ENCODE data around the gene DNAH5. TPM values are rescaled to one million over a fixed set of nuclear protein-coding genes. Genes with fewer than 3 reads are reported as not detected.
"Not testable (repeated sequence)": the region's sequence is repeated elsewhere in the genome, so short reads cannot be mapped to it uniquely, and the experiment has no call there.

DNAH5 gene
- total RNA-seq, 2 experiments from 2014 or later: not detected

- Mint-ChIP-seq H3K36me3 (no peaks in the 10 kb centered on the region), H3K9me3 (peaks cover 9% of the 10 kb centered on the region), H3K27ac (no peak overlapping the region), H3K4me1 (no peaks in the 10 kb centered on the region), H3K4me3 (no peak overlapping the region), H3K27me3 (no peaks in the 10 kb centered on the region)
- ATAC-seq (ENCODE audit: low read depth) (no peak), DNase-seq (no peak)
- POLR2A ChIA-PET: no interaction called here
Observed at GRCh38 chr5:13860146-13860545, 84.3 kb downstream of the DNAH5 start.

DNA sequence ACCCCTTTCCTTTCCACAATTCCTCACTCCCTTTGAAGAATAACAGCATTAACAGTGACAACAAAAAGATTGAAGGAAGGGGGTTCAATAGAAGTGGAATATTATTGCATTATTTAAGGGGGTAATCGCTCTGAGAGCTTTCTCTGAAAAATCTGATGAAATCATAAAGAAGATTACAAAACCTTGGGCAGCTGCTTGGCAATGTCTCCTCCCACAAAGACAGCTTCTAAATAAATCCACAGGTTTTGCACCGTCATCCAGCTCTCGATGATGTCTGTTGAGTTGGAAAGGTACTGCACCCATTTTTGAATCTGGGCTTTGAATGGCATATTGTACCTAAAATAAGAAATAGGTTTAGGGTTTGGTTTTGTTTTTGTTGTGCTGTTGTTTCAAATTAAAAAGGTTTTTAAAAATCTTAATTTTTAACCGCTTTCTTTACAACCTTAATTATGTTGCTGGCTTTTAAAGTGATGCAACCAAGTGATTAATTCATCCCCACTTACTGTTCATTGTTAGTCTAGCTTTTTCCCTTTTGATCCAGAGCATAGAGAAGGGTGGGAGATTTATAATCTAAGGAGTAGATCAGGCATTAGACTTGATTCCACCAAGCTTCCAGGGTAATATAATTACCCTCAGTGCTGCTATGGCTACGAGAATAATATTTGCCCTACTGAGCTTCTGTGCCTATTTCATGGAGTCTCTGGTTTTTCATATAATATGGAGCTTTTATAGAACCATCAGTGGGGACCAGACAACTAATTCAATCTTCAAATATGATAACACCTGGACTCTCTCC is 85.0 kb downstream of the DNAH5 start:
- Mint-ChIP-seq H3K4me3 (no peak overlapping the region), H3K9me3 (peaks cover 9% of the 10 kb centered on the region), H3K27ac (no peak overlapping the region), H3K4me1 (no peaks in the 10 kb centered on the region), H3K36me3 (no peaks in the 10 kb centered on the region), H3K27me3 (no peaks in the 10 kb centered on the region)
- POLR2A ChIA-PET: no interaction called here
- no peak for DNase-seq
- ATAC-seq (ENCODE audit: low read depth): no peak

DNA sequence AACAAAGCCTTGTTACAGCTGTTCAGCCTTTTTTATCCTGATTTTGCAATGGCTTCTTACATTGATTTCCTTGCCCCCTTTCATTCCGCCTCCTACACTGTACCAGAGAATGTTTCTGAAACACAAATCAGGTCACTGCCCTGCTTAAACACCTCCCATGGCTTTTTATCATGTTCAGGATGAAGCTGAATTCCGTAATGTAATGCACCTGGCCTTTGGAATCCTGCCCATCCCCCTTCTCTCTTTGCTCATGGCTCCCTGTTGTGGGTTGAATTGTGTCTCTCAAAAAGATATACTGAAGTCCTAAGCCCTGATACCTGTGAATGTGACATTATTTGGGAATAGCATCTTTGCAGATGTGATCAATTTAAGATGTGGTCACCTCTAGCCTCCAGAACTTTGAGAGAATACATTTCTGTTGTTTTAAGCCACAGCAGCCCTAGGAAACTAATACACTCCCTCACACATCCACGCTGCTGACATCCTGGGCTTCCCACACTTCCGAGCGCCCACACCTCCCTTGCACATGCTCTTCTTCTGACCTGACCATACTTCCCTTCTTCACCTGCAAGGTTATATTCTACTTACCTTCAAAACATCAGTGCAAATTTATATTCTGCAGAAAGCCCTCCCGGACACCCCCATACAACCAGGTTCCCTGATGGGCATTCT is 101.2 kb downstream of the DNAH5 start:
- POLR2A ChIA-PET: no interaction called here
- Mint-ChIP-seq H3K36me3 (no peaks in the 10 kb centered on the region), H3K4me3 (no peak overlapping the region)

GRCh38 chr5:13833440-13833839 is 111.0 kb downstream of the DNAH5 start:
- no peak for ATAC-seq (ENCODE audit: low read depth)

More for the DNA sequence above, 101.2 kb downstream of the DNAH5 start:
- Mint-ChIP-seq H3K9me3 (no peaks in the 10 kb centered on the region), H3K27me3 (no peaks in the 10 kb centered on the region), H3K27ac (no peak overlapping the region), H3K4me1 (no peaks in the 10 kb centered on the region)
- ATAC-seq (ENCODE audit: low read depth): no peak
- DNase-seq: no peak

GRCh38 chr5:13831351-13831750 is 113.1 kb downstream of the DNAH5 start:
- no peak for ATAC-seq (ENCODE audit: low read depth)
- Mint-ChIP-seq H3K27ac (no peak overlapping the region), H3K27me3 (no peaks in the 10 kb centered on the region), H3K36me3 (no peaks in the 10 kb centered on the region), H3K9me3 (peaks cover 4% of the 10 kb centered on the region), H3K4me1 (no peaks in the 10 kb centered on the region), H3K4me3 (no peak overlapping the region)
- POLR2A ChIA-PET: no interaction called here
- no peak for DNase-seq

More at GRCh38 chr5:13833440-13833839, 111.0 kb downstream of the DNAH5 start:
- Mint-ChIP-seq H3K27ac (no peak overlapping the region), H3K36me3 (no peaks in the 10 kb centered on the region), H3K27me3 (no peaks in the 10 kb centered on the region), H3K4me3 (no peak overlapping the region), H3K4me1 (no peaks in the 10 kb centered on the region), H3K9me3 (peaks cover 4% of the 10 kb centered on the region)
- POLR2A ChIA-PET: no interaction called here
- no peak for DNase-seq

DNA sequence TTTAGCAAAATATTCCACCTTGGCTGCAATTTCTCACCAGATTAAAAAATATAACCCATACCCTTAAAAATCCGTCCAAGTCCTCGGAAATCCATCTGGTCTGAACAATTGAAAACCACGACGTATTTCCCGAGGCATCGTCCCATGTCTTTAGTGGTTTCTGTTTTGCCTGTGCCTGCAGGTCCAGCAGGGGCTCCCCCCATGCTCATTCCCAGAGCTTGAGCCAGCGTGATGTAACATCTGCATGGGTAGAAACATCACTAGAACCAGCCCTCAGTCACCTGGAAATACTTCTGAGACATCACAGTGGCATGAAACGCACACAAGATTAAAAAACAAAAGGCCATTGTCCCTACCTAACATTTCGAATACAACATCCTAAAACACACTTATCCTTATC is 114.0 kb downstream of the DNAH5 start:
- Mint-ChIP-seq H3K27me3 (no peaks in the 10 kb centered on the region), H3K4me3 (no peak overlapping the region), H3K9me3 (peaks cover 4% of the 10 kb centered on the region), H3K4me1 (no peaks in the 10 kb centered on the region), H3K36me3 (no peaks in the 10 kb centered on the region), H3K27ac (no peak overlapping the region)
- POLR2A ChIA-PET: no interaction called here
- no peak for DNase-seq
- ATAC-seq (ENCODE audit: low read depth): no peak

- no peak overlapping the region for H3K4me3 Mint-ChIP-seq
- DNase-seq (no peak), ATAC-seq (ENCODE audit: low read depth) (no peak)
- no peaks in the 10 kb centered on the region for H3K36me3 Mint-ChIP-seq
- H3K4me1 Mint-ChIP-seq: no peaks in the 10 kb centered on the region
- no peak overlapping the region for H3K27ac Mint-ChIP-seq
- POLR2A ChIA-PET: no interaction called here
- H3K27me3 Mint-ChIP-seq: no peaks in the 10 kb centered on the region
- H3K9me3 Mint-ChIP-seq: no peaks in the 10 kb centered on the region
Observed at GRCh38 chr5:13821366-13821765, 123.1 kb downstream of the DNAH5 start.

DNA sequence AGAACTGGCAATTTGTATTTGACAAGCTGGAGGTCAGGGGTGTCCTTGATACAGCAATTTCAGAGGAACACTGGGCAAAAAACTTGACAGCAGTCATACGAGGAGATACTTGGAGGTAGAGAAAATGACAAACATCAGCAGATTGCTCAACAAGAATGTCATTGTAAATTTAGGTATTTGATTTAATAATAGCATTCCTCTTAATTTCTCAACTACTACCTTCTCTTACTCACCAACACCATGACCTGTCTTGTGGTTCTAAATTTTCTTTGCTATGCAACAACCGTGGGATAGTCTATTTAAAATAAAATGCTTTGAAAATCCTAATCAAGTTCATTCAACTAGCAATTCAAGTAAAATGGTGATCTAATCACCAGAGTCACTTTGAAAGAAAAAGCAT is 128.4 kb downstream of the DNAH5 start:
- DNase-seq: no peak
- H3K4me3 Mint-ChIP-seq: no peak overlapping the region
- no peaks in the 10 kb centered on the region for H3K36me3 Mint-ChIP-seq
- H3K4me1 Mint-ChIP-seq: no peaks in the 10 kb centered on the region
- no peak for ATAC-seq (ENCODE audit: low read depth)
- POLR2A ChIA-PET: no interaction called here
- no peak overlapping the region for H3K27ac Mint-ChIP-seq
- no peaks in the 10 kb centered on the region for H3K9me3 Mint-ChIP-seq
- H3K27me3 Mint-ChIP-seq: no peaks in the 10 kb centered on the region

DNA sequence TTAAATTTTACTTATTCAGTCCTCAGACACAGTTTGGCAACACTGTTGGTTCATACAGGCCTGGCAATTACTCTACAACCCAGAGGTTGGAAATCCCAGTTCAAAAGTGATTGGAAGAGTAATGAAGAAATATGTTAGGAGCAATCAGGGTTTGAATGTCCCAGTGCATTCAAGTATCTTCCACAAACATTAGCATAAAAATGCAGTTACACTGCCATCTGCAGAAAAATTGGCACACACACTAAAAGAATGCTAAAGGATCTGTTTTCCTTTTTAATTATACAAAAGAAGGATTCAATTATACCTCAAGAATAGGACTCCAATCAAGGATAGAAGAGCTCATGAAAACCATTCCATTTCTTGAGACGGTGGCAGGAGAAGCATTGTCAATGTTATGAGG is 130.2 kb downstream of the DNAH5 start:
- Mint-ChIP-seq H3K36me3 (no peaks in the 10 kb centered on the region), H3K9me3 (peaks cover 4% of the 10 kb centered on the region), H3K27ac (no peak overlapping the region), H3K4me3 (no peak overlapping the region), H3K27me3 (no peaks in the 10 kb centered on the region), H3K4me1 (no peaks in the 10 kb centered on the region)
- ATAC-seq (ENCODE audit: low read depth): no peak
- POLR2A ChIA-PET: no interaction called here
- DNase-seq: no peak

DNA sequence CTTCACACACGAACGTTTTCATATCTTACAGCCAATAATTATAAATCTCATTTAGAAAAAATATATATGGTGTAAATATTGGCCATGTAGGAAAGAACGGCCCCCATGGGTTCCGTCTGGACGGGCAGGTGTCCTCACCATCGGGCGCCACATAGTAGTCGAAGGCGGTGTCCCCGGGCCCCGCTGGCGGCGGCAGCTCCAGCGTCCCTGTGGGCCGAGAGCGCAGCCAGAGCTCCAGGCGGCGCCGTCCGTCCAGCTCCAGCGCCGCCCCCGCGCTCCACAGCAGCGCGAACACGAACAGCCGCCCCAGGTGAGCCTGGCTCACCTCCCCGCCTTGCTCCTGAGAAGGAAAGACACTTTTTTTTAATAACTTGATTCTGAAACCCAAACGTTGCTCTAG is 134.6 kb downstream of the DNAH5 start:
- peaks cover 6% of the 10 kb centered on the region for H3K9me3 Mint-ChIP-seq
- no peaks in the 10 kb centered on the region for H3K4me1 Mint-ChIP-seq
- ATAC-seq (ENCODE audit: low read depth): no peak

GRCh38 chr5:13804336-13804735 is 140.2 kb downstream of the DNAH5 start:
- Mint-ChIP-seq H3K9me3 (peaks cover 6% of the 10 kb centered on the region), H3K27ac (no peak overlapping the region), H3K4me3 (no peak overlapping the region), H3K4me1 (no peaks in the 10 kb centered on the region), H3K27me3 (no peaks in the 10 kb centered on the region), H3K36me3 (no peaks in the 10 kb centered on the region)
- DNase-seq (no peak), ATAC-seq (ENCODE audit: low read depth) (no peak)
- POLR2A ChIA-PET: no interaction called here

More for the DNA sequence above, 134.6 kb downstream of the DNAH5 start:
- no peak for DNase-seq
- POLR2A ChIA-PET: no interaction called here
- Mint-ChIP-seq H3K36me3 (no peaks in the 10 kb centered on the region), H3K4me3 (no peak overlapping the region), H3K27ac (no peak overlapping the region), H3K27me3 (no peaks in the 10 kb centered on the region)

DNA sequence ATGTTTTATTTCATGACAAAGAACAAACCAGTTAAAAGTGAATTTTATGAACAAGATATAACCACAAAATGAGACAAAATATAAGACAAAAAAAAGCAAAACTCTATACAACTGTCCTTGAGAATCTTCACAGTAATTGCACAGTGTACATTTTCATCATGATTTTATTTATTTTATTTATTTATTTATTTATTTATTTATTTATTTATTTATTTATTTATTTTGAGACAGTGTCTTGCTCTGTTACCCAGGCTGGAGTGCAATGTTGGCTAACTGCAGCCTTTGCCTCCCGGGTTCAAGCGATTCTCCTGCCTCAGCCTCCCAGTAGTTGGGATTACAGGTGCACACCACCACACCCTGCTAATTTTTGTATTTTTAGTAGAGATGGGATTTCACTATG is 145.9 kb downstream of the DNAH5 start:
- H3K27ac Mint-ChIP-seq; H3K27me3 Mint-ChIP-seq; POLR2A ChIA-PET; ATAC-seq (ENCODE audit: low read depth); DNase-seq; H3K36me3 Mint-ChIP-seq; H3K4me1 Mint-ChIP-seq; H3K4me3 Mint-ChIP-seq; H3K9me3 Mint-ChIP-seq: not testable (repeated sequence)

DNA sequence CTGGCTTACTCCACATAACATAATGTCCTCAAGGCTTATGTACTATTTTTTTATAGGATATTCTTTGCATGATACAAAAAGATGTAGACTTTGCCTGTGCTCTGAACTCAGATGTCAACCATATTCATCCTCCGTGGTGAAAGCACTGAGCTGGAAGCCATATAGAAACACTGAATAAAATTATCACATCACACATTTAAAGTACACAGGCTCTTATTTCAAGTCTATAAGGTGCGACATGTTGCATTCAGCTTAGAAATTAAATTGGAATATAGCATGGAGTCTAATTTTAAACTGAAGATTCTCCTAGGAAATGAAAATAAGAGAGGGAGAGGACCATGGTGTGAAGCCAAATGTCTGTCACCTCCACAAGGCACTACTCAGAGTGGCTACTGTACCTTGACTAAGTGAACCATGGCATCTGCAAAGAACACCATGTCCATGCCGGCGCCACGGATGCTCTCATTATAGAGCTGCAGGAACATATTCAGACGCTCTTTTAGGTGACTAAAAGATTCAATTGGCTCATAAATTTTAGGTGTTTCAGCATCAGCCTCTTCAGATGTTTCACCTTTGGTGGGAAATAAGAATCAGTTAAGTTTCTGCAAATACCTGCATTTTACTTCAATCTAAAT is 158.6 kb downstream of the DNAH5 start:
- H3K27ac Mint-ChIP-seq: no peak overlapping the region
- no peak for DNase-seq
- H3K9me3 Mint-ChIP-seq: peaks cover 4% of the 10 kb centered on the region
- POLR2A ChIA-PET: no interaction called here
- no peaks in the 10 kb centered on the region for H3K27me3 Mint-ChIP-seq
- no peaks in the 10 kb centered on the region for H3K36me3 Mint-ChIP-seq
- no peak for ATAC-seq (ENCODE audit: low read depth)
- no peaks in the 10 kb centered on the region for H3K4me1 Mint-ChIP-seq
- H3K4me3 Mint-ChIP-seq: no peak overlapping the region

GRCh38 chr5:13783726-13784125 is 160.8 kb downstream of the DNAH5 start:
- POLR2A ChIA-PET: no interaction called here
- Mint-ChIP-seq H3K27ac (no peak overlapping the region), H3K27me3 (no peaks in the 10 kb centered on the region), H3K9me3 (peaks cover 1% of the 10 kb centered on the region), H3K36me3 (no peaks in the 10 kb centered on the region), H3K4me3 (no peak overlapping the region), H3K4me1 (no peaks in the 10 kb centered on the region)
- ATAC-seq (ENCODE audit: low read depth): no peak
- no peak for DNase-seq

Measured in activated naive CD8-positive, alpha-beta T cell treated with anti-CD3 and anti-CD28 coated beads, Interleukin-2, amount 10 ng/mL, durations not matched to agents 7 days and 5 days (primary cell).